HG02798 (cell line): Measurements from ENCODE around the gene DIAPH1.

Experiments used
- ATAC-seq: cut with Tn5 transposase; IDR thresholded peaks from one replicate; pipeline ENCODE4 v1.9.1; 2021; ENCODE audit warnings: mild to moderate bottlenecking; ENCODE audit not compliant: unreplicated experiment, poor library complexity

DIAPH1 gene

DNA sequence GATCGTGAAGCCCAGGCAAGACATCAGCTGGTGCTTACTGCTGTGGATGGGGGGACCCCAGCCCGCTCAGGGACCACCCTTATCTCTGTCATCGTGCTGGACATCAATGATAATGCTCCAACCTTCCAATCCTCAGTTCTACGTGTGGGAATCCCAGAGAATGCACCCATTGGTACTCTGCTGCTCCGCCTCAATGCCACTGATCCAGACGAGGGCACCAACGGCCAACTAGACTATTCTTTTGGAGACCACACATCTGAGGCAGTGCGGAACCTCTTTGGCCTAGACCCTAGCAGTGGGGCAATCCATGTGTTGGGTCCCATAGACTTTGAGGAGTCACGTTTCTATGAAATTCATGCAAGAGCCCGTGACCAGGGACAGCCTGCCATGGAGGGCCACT, 129.0 kb downstream of the DIAPH1 start:
- no peak for ATAC-seq

DNA sequence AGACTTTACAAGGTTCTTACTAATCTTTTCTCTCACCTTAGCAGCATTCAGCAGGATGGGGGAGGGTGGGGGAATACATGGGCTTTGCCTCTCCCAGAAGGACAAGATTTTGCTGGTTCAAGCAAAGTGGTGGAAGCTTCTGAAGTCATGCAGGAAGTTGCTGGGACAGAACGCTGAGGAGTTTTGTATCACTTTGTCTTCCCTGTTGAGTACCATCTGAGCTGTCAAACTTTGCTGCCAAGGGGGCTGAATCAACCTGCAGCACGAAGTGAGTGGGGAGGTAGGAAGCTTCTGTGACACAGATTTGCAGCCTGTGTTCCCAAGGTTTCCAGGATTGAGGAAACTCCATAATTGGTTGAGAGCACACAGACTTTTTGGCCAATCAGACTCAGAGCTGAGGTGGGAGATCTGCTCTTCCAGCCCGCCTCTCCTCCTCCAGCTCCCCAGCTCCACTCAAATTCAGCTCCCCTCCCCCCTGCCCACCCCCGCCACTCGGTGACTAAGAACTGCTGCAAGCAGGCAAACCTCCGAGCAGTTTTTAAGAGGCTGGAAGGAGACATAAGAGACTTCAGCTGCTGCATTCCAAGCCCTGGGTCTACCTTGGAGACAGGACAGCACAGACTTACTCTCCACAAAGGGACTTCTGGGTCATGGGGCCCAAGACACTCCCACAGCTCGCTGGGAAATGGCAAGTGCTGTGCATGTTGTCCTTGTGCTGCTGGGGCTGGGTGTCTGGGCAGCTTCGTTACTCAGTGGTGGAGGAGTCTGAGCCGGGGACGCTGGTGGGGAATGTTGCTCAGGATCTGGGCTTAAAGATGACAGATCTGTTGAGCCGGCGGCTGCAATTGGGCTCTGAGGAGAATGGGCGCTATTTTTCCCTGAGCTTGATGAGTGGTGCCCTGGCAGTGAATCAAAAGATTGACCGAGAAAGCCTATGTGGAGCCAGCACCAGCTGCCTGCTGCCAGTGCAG, 129.9 kb downstream of the DIAPH1 start, which contains the start of gene PCDHGC5:
Gene PCDHGC5 (plus strand): TSS at position 491 of the 971 bp plus-strand sequence. CDS start 160 bp downstream, at position 651.
- ATAC-seq: no peak

DNA sequence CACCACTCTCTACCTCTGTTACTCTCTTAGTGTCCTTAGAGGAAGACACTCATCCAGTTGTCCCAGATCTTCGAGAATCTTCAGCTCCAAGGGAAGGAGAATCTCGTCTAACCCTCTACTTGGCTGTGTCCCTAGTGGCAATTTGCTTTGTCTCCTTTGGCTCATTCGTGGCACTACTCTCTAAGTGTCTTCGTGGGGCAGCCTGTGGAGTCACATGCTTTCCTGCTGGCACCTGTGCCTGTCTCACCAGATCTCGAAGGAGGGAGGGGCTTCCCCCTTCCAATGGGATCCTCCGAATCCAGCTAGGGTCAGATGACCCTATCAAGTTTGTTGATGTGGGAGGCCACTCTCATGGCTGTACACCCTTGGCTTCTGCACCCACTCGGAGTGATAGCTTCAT, 131.7 kb downstream of the DIAPH1 start:
- no peak for ATAC-seq

DNA sequence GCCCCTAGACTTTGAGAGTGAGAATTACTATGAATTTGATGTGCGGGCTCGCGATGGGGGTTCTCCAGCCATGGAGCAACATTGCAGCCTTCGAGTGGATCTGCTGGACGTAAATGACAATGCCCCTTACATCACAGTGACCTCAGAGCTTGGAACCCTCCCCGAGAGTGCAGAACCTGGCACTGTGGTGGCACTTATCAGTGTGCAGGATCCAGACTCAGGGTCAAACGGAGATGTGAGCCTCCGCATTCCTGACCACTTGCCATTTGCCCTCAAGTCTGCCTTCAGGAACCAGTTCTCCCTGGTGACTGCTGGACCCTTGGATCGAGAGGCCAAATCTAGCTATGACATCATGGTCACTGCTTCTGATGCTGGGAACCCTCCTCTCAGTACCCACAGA, 132.7 kb downstream of the DIAPH1 start:
- no peak for ATAC-seq

DNA sequence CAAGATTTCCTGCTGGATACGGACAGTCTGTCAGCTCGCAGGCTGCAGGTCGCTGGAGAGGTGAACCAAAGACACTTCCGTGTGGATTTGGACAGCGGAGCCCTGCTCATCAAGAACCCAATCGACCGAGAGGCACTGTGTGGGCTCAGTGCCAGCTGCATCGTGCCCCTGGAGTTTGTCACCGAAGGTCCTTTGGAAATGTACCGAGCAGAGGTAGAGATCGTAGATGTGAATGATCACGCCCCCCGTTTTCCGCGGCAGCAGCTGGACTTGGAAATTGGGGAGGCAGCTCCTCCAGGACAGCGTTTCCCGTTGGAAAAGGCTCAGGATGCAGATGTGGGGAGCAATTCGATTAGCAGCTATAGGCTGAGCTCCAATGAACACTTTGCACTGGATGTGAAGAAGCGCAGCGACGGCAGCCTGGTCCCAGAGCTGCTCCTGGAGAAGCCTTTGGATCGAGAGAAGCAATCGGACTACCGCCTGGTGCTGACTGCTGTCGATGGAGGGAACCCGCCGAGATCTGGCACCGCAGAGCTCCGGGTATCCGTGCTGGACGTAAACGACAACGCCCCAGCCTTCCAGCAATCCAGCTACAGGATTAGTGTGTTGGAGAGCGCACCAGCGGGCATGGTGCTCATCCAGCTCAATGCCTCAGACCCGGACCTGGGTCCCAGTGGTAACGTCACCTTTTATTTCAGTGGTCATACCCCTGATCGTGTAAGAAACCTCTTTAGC, 133.3 kb downstream of the DIAPH1 start:
- no peak for ATAC-seq

DNA sequence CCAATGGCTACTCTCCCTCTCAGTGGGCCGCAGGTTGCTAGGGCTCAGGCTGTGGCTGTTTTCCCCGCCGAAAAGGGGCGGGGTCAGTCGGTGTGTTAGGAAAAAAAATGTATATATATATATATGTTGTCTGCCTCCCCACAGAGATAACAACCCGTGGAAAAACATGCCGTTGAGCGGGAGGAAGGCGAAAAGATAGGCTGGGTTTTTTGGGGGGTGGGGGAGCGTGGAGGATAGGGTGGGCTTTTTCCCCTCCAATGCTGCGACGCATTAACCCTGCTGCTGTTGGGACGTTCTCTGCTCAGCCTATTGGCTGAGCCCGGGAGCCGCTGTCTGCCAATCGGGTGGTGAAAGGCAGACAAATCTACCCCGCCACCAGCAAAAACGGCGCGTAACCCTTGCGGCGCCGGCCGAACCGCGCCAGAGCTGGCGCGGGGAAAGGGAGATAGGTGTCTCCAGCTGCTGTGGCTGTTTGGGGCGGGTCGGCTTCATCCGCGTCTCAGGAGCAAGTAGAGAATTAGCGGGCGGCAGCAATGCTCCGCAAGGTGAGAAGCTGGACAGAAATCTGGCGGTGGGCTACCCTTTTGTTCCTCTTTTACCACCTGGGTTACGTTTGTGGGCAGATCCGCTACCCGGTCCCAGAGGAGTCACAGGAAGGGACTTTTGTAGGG, 134.0 kb downstream of the DIAPH1 start, which contains the start of gene PCDHGC4:
Gene PCDHGC4 (plus strand): TSS at position 390 of the 671 bp plus-strand sequence. CDS start 144 bp downstream, at position 534.
- peak; percentile 74 for ATAC-seq

DNA sequence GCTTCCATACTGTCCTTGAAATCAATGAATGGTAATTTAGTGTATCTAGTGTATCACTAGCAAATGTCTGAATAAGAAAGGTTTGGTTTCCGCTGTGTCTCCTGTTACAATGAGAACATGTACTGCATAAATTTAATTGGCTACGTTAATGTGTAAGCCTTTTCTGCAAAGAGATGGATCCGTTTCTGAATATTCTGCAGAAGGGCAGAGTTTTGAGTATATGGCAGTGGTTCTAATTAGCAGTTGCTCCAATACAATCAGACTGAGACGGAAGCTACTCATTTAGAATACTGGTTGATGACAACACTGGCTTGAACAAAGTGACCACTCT, 134.5 kb downstream of the DIAPH1 start:
- ATAC-seq: no peak

DNA sequence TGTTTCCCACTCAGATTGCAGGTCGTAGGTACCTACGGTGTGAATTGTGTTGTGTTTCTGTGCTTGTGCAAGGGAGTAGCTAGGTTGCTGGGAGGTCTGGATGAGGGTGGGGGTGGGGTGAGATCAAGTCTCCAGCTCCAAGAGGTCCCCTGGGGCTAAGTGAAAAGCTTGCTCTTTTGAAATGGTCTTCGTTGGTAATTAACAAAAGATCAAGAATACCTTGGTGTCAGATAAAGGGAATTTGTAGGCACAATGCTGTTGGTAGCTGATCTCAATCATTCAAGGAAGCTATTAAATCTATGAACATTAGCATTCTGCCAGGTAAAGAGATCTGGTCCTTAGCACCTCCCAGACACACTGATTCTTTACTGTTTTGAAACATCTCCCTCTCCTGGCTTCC, 134.9 kb downstream of the DIAPH1 start:
- no peak for ATAC-seq

DNA sequence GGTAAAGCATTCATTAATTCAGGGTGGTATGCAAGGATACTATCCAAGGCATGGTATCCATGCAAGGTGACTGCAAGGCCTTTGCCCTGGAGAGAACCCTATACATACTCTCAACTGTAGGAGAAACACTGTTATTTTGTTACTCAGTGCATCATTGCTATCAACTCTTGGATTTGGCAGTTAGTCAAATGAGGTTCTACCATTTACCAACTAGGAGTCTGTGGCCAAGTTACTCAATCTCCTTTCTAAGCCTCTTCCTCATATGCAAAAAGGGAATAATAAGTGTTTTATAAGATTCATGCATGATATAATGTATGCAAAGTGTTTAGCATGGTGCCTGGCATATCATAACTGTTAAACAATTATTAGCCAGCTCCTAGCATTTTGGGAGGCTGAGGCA, 139.0 kb downstream of the DIAPH1 start:
- ATAC-seq: no peak

DNA sequence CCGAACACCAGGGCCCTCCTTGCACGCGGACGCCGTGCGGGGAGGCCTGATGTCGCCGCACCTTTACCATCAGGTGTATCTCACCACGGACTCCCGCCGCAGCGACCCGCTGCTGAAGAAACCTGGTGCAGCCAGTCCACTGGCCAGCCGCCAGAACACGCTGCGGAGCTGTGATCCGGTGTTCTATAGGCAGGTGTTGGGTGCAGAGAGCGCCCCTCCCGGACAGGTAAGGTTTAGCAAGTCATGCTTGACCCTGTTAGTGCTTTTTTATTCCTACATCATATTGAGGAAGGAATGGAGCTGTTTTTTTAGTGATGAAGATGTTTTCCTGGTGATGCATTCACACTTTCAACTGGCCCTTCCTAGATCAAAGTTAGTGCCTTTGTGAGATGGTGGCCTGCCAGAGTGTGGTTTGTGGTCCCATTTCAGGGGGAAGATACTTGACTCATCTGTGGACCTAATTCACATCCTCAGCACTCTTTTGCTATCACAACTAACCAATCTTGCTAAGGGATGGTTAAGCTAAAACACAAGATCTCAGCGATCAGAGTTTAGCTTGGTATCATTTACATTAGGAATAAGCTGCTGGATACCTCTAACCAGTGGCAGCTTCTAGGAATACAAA, 140.4 kb downstream of the DIAPH1 start:
- ATAC-seq: no peak

DNA sequence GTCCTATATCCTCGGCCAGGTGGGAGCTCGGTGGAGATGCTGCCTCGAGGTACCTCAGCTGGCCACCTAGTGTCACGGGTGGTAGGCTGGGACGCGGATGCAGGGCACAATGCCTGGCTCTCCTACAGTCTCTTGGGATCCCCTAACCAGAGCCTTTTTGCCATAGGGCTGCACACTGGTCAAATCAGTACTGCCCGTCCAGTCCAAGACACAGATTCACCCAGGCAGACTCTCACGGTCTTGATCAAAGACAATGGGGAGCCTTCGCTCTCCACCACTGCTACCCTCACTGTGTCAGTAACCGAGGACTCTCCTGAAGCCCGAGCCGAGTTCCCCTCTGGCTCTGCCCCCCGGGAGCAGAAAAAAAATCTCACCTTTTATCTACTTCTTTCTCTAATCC, 141.0 kb downstream of the DIAPH1 start:
- ATAC-seq: no peak

DNA sequence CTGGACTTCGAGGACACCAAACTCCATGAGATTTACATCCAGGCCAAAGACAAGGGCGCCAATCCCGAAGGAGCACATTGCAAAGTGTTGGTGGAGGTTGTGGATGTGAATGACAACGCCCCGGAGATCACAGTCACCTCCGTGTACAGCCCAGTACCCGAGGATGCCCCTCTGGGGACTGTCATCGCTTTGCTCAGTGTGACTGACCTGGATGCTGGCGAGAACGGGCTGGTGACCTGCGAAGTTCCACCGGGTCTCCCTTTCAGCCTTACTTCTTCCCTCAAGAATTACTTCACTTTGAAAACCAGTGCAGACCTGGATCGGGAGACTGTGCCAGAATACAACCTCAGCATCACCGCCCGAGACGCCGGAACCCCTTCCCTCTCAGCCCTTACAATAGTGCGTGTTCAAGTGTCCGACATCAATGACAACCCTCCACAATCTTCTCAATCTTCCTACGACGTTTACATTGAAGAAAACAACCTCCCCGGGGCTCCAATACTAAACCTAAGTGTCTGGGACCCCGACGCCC, 141.7 kb downstream of the DIAPH1 start:
- ATAC-seq: no peak

DNA sequence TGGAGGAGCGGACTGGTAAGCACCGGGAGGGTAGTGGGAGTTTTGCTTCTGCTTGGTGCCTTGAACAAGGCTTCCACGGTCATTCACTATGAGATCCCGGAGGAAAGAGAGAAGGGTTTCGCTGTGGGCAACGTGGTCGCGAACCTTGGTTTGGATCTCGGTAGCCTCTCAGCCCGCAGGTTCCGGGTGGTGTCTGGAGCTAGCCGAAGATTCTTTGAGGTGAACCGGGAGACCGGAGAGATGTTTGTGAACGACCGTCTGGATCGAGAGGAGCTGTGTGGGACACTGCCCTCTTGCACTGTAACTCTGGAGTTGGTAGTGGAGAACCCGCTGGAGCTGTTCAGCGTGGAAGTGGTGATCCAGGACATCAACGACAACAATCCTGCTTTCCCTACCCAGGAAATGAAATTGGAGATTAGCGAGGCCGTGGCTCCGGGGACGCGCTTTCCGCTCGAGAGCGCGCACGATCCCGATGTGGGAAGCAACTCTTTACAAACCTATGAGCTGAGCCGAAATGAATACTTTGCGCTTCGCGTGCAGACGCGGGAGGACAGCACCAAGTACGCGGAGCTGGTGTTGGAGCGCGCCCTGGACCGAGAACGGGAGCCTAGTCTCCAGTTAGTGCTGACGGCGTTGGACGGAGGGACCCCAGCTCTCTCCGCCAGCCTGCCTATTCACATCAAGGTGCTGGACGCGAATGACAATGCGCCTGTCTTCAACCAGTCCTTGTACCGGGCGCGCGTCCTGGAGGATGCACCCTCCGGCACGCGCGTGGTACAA, 142.5 kb downstream of the DIAPH1 start:
- peak; percentile 22 for ATAC-seq

DNA sequence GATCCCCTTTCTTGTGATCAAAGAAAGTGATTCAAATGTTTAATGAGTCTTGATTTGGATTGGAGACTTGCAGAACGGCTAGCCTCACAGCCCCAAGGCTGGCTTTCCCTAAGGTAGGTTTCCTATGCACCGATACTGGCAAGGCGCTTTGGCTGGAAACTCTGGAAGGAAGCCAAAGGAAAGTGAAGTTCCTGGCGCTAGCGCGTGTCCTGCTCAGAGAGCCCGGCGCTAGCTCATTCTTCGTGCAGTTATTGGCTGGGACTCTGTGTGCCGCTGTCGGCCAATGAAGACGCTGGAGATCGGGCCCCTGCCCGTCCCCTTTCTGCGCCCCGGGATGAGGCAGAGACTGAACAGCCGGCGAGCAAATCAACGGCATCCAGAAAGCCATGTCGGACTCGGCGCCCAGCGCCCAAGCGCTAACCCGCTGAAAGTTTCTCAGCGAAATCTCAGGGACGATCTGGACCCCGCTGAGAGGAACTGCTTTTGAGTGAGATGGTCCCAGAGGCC, 143.1 kb downstream of the DIAPH1 start, which contains the start of gene PCDHGC3:
Gene PCDHGC3 (plus strand): TSS at position 342 of the 507 bp plus-strand sequence. CDS start 151 bp downstream, at position 493.
- ATAC-seq: peak; percentile 99

DNA sequence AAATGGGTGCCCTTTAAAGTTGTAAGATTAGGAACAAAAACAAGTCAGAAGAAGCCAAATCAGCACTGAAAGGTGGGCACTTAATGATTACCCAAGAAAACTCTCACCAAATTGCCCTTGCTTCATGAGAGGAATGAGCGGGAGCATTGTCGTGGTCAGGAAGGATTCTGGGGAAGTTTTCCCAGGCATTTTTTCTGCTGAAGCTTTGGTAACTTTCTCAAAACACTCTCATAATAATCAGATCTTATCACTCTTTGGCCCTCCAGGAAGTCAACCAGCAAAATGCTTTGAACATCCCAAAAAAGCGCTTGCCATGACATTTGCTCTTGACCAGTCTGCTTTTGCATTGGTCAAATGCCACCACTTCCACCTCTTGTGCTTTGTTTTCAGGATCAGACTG, 153.4 kb downstream of the DIAPH1 start:
- no peak for ATAC-seq
